Measurements from ENCODE around the gene KIAA0586. TPM values are rescaled to one million over a fixed set of nuclear protein-coding genes. Genes with fewer than 3 reads are reported as not detected.
"Not testable (repeated sequence)": the region's sequence is repeated elsewhere in the genome, so short reads cannot be mapped to it uniquely, and the experiment has no call there.

The KIAA0586 gene
- total and polyA plus RNA-seq, 2 donors, result 9.5 to 45.9 TPM

DNA sequence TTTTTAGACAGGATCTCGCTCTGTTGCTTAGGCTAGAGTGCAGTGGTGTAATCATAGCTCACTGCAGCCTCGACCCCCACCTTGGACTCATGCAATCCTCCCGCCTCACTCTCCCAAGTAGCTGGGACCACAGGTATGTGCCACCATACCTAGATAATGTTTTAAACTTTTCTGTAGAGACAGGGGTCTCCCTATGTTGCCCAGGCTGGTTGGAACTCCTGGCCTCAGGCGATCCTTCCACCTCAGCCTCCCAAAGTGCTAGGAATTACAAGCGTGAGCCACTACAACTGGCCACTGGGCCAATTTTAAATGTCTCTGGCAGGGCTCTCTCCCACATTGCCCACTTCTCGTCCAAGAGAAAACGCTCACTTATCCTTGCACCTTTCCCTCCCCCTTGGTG is 143.7 kb downstream of the KIAA0586 start:
- 91% methylated on average over 7 of the region's 7 CpGs for WGBS
- no peaks in the 10 kb centered on the region for H3K4me1 ChIP-seq (ENCODE audit: insufficient read depth)
- H3K27ac ChIP-seq (ENCODE audit: low read depth), result no peak overlapping the region
- H3K36me3 ChIP-seq (ENCODE audit: insufficient read depth), result no peaks in the 10 kb centered on the region
- no peak overlapping the region for H3K4me3 ChIP-seq (ENCODE audit: low read depth, low read length)
- no peak for DNase-seq (ENCODE audit: extremely low spot score)

DNA sequence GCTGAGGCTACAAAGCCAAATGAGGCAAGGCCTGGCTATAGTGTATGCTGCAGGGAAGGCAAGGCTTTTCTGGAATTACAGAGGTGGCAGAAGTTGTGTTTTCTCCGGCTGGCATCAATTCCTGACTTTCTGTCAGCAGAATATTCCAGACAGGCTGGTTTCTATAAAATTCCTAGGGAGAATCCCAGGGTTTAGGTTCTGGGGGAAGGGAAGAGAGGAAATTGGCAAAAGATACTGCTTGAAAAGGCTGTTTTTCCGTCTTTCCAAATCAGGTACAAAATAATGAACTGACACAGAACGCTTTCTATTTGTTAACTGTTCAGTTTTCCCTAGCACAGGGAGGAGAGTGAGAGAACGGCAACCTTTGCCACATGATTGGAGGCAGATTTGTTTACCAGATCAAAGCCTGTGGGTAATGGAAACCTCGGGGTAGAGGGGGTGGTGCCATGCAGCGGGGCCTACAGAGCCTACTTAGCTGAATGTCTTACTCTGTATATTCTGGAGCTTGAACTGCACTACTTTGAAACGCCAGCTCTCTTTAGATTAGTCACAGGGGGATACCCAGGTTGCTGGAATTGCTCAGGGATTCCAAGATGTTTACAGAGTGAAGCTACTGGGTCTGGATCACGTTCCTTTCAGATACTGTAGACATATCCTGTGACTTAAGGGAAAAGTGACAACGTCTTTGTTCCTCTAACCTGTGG is 144.4 kb downstream of the KIAA0586 start:
- H3K4me3 ChIP-seq (ENCODE audit: low read depth, low read length), result no peak overlapping the region
- H3K27ac ChIP-seq (ENCODE audit: low read depth), result no peak overlapping the region
- no peaks in the 10 kb centered on the region for H3K36me3 ChIP-seq (ENCODE audit: insufficient read depth)
- no peaks in the 10 kb centered on the region for H3K4me1 ChIP-seq (ENCODE audit: insufficient read depth)
- WGBS, result 33% methylated on average over 9 of the region's 9 CpGs
- no peak for DNase-seq (ENCODE audit: extremely low spot score)

DNA sequence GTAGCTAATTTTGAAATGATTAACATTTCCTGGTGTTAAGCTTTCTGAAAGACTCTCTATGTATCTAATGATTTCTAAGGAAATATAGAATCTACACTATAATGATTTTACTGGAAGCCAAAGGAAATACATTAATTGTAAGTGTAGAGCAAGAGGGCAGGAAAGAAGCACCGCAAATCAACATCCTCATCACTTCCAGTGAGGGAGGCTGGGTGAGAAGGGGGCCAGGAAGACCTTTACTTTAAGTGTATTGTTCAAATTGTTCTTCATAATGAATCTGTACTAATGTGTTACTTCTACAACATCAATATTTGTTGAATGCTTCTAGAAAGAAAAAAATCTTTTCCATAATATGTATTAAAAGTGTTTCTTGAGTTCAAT is 144.9 kb downstream of the KIAA0586 start:
- H3K27ac ChIP-seq (ENCODE audit: low read depth), result no peak overlapping the region
- no peaks in the 10 kb centered on the region for H3K4me1 ChIP-seq (ENCODE audit: insufficient read depth)
- H3K4me3 ChIP-seq (ENCODE audit: low read depth, low read length), result no peak overlapping the region
- DNase-seq (ENCODE audit: extremely low spot score), result no peak
- H3K36me3 ChIP-seq (ENCODE audit: insufficient read depth), result no peaks in the 10 kb centered on the region
- WGBS, result 85% methylated on average over 1 of the region's 1 CpG

DNA sequence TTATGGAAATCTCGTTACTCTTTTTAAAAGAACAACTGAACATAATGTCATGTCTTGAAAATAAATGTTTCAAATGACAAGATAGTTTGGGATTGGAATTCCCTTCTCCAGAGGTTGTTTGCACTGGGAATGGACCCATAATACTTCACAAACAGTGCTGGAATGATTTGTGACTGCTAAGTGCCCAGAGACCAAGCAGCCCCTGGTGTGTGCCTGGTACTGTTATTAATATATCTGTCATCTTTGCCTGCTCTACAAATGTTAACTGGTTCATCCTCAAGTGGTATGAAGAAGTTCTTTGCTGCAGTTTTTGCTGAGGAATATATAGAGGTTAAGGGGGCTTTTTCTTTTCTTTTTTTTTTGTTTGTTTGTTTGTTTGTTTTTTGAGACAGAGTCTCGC is 145.3 kb downstream of the KIAA0586 start:
- Histone ChIP-seq H3K27ac (ENCODE audit: low read depth) (no peak overlapping the region), H3K4me3 (ENCODE audit: low read depth, low read length) (no peak overlapping the region), H3K4me1 (ENCODE audit: insufficient read depth) (no peaks in the 10 kb centered on the region), H3K36me3 (ENCODE audit: insufficient read depth) (no peaks in the 10 kb centered on the region)
- 91% methylated on average over 2 of the region's 2 CpGs for WGBS
- DNase-seq (ENCODE audit: extremely low spot score), result no peak

DNA sequence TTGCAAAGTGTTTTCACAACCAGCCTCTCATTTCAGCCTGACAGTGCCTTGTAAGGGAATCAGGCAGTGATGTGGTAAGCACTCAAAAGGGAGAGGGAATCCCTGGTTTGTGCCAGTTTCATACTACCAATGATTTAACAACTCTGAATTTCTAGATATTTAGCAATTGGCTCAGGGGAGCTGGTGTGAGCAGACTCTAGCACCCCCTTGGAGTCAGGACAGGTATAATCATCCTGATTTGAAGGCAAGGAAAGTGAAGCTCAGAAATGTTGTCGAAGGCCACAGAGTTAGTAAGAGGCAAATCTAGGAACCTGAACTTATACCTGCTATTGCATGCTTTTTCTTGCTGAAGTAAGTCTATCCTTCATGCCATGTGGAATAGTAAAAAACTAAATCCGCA is 147.1 kb downstream of the KIAA0586 start:
- no peak for DNase-seq (ENCODE audit: extremely low spot score)
- H3K27ac ChIP-seq (ENCODE audit: low read depth), result no peak overlapping the region
- H3K4me3 ChIP-seq (ENCODE audit: low read depth, low read length), result no peak overlapping the region
- no peaks in the 10 kb centered on the region for H3K4me1 ChIP-seq (ENCODE audit: insufficient read depth)
- no peaks in the 10 kb centered on the region for H3K36me3 ChIP-seq (ENCODE audit: insufficient read depth)
- 95% methylated on average over 2 of the region's 2 CpGs for WGBS

DNA sequence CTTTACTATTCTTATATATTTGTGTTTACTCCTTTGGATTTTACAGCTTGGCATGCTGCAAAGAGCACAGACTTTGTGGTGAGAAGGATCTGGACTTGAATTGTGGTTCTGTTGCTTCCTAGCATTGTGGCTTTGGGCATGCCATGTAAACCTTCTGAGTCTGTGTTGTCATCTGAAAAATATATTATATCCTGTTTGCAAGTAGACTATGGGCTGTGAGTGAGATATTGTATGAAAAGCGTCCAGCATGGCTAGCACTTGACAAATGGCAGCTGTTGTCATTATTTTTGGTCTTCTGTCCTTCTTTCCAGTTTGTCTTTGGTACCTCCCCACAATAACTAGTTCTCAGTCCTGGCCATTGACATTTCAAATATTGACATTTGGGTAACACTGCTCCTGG is 148.4 kb downstream of the KIAA0586 start:
- no peak for DNase-seq (ENCODE audit: extremely low spot score)
- Histone ChIP-seq H3K27ac (ENCODE audit: low read depth) (no peak overlapping the region), H3K4me3 (ENCODE audit: low read depth, low read length) (no peak overlapping the region), H3K36me3 (ENCODE audit: insufficient read depth) (no peaks in the 10 kb centered on the region), H3K4me1 (ENCODE audit: insufficient read depth) (no peaks in the 10 kb centered on the region)
- WGBS, result 42% methylated on average over 1 of the region's 1 CpG

GRCh38 chr14:58580035-58580434 is 152.5 kb downstream of the KIAA0586 start:
- not testable (repeated sequence) for DNase-seq (ENCODE audit: extremely low spot score); H3K27ac ChIP-seq (ENCODE audit: low read depth); H3K4me3 ChIP-seq (ENCODE audit: low read depth, low read length); H3K4me1 ChIP-seq (ENCODE audit: insufficient read depth); H3K36me3 ChIP-seq (ENCODE audit: insufficient read depth)

GRCh38 chr14:58581389-58581788 is 153.9 kb downstream of the KIAA0586 start:
- 97% methylated on average over 1 of the region's 1 CpG for WGBS
- not testable (repeated sequence) for H3K27ac ChIP-seq (ENCODE audit: low read depth); H3K36me3 ChIP-seq (ENCODE audit: insufficient read depth); H3K4me3 ChIP-seq (ENCODE audit: low read depth, low read length); H3K4me1 ChIP-seq (ENCODE audit: insufficient read depth); DNase-seq (ENCODE audit: extremely low spot score)

DNA sequence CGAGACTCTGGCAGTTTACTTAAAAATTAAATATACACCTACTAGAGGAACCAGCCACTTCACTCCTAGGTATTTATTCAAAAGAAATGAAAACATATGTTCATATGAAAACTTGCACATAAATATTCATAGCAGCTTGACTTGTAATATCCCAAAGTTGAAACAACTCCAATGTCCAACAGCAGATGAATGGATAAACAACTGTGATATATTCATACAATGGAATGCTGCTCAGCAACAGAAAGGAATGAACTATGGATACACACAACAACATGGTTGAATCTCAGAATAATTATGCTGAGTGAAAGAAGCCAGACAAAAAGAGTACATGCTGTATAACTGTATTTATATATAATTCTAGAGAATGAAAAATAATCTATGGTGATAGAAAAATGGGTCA is 156.9 kb downstream of the KIAA0586 start:
- no peaks in the 10 kb centered on the region for H3K36me3 ChIP-seq (ENCODE audit: insufficient read depth)
- H3K4me3 ChIP-seq (ENCODE audit: low read depth, low read length), result no peak overlapping the region
- 35% methylated on average over 1 of the region's 1 CpG for WGBS
- no peak overlapping the region for H3K27ac ChIP-seq (ENCODE audit: low read depth)
- H3K4me1 ChIP-seq (ENCODE audit: insufficient read depth), result peaks cover 1% of the 10 kb centered on the region
- no peak for DNase-seq (ENCODE audit: extremely low spot score)

DNA sequence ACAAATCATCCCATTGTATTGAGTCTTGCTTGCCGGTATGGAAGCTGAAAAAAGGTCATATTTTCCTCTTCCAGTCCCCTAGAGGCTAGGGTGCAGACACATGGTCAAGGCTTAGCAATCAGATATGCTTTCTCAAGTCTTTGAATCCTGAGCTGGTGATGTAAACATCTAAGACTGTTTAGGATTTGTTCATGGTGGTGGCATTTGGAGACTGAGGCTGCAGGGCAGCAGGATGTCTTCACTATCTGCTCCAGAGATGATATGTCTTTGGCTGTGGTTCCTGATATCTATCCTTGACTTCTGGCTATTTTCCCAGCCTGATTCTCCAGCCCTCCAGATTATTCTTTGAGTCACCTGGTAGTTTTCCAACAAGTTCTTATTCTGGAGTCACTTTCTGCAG is 159.8 kb downstream of the KIAA0586 start:
- 34% methylated on average over 1 of the region's 1 CpG for WGBS
- no peak for DNase-seq (ENCODE audit: extremely low spot score)

GRCh38 chr14:58588321-58588720 is 160.8 kb downstream of the KIAA0586 start:
- H3K4me1 ChIP-seq (ENCODE audit: insufficient read depth); H3K4me3 ChIP-seq (ENCODE audit: low read depth, low read length); H3K27ac ChIP-seq (ENCODE audit: low read depth); DNase-seq (ENCODE audit: extremely low spot score); H3K36me3 ChIP-seq (ENCODE audit: insufficient read depth): not testable (repeated sequence)
- WGBS, result 91% methylated on average over 18 of the region's 18 CpGs

More for the DNA sequence above, 159.8 kb downstream of the KIAA0586 start:
- Histone ChIP-seq H3K4me3 (ENCODE audit: low read depth, low read length) (no peak overlapping the region), H3K36me3 (ENCODE audit: insufficient read depth) (no peaks in the 10 kb centered on the region), H3K27ac (ENCODE audit: low read depth) (no peak overlapping the region), H3K4me1 (ENCODE audit: insufficient read depth) (peaks cover 1% of the 10 kb centered on the region)

DNA sequence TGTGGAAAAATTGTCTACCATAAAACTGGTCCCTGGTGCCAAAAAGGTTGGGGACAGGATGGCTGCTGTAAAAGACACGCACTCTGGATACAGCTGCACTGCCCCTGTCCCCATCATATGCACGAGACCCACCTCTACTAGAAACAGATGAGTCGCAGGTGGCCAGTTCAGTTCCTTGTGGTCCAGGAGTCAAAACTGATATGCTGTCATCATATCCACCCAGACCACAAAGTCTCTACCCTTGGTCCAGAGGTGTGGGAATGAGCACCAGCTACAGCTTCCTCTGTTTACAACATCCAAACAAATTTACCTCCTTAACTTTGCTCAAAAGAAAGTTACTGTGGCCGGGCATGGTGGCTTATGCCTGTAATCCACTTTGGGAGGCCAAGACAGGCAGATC is 166.5 kb downstream of the KIAA0586 start:
- Histone ChIP-seq H3K4me1 (ENCODE audit: insufficient read depth) (no peaks in the 10 kb centered on the region), H3K4me3 (ENCODE audit: low read depth, low read length) (no peak overlapping the region), H3K36me3 (ENCODE audit: insufficient read depth) (no peaks in the 10 kb centered on the region), H3K27ac (ENCODE audit: low read depth) (no peak overlapping the region)
- WGBS, result 95% methylated on average over 4 of the region's 4 CpGs
- DNase-seq (ENCODE audit: extremely low spot score), result no peak

GRCh38 chr14:58597041-58597440 is 169.5 kb downstream of the KIAA0586 start:
- H3K36me3 ChIP-seq (ENCODE audit: insufficient read depth), result no peaks in the 10 kb centered on the region
- no peak overlapping the region for H3K27ac ChIP-seq (ENCODE audit: low read depth)
- DNase-seq (ENCODE audit: extremely low spot score), result no peak
- WGBS, result 63% methylated on average over 4 of the region's 4 CpGs
- H3K4me3 ChIP-seq (ENCODE audit: low read depth, low read length), result no peak overlapping the region
- no peaks in the 10 kb centered on the region for H3K4me1 ChIP-seq (ENCODE audit: insufficient read depth)

DNA sequence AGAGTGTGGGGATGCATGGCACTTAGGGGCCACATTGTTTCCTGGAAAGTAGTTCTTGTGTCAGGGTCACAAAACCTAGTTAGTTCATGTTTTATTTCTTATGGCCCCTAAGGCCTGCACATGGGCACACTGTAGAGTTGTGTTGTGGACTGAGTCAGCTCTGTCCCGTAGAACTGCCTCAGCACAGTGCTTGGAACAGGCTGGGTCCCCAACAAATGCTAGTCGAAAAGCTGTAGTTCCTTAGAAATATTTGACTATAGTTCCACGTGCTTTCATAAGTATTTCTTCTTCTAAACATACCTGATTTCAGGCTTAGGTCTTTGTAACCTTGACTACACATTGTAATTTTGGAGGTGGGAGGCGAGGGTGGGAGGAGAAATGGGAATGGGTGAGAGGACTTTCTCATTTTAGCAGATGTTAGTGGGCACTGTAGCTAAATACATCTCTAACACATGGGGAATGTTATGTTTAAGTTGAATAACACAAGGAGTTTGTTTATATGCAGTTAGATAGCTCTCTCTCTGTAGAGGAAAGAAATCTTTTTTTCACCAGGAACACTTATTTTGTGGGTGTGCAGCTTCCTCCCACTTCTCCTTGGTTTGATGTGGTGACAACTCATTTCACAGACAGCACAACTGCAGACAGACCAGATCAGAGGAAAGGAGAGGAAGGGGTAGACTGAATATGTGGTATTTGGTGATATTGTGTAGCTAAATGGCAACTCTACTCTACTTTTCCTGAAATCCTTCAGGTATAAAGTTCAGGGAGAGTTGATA is 170.7 kb downstream of the KIAA0586 start:
- no peak for DNase-seq (ENCODE audit: extremely low spot score)
- H3K4me3 ChIP-seq (ENCODE audit: low read depth, low read length), result no peak overlapping the region
- 66% methylated on average over 4 of the region's 4 CpGs for WGBS
- no peaks in the 10 kb centered on the region for H3K4me1 ChIP-seq (ENCODE audit: insufficient read depth)
- no peaks in the 10 kb centered on the region for H3K36me3 ChIP-seq (ENCODE audit: insufficient read depth)
- no peak overlapping the region for H3K27ac ChIP-seq (ENCODE audit: low read depth)

Data from urinary bladder (tissue), 4 donors.